Left kidney (tissue), 1 donor: ENCODE measurements around the gene ATRAID. TPM values are rescaled to one million over a fixed set of nuclear protein-coding genes. Genes with fewer than 3 reads are reported as not detected.

Source experiments
- polyA plus RNA-seq: library from polyadenylated mRNA; unstranded; fragments of 120-200 nt; gene quantifications from one replicate; pipeline ENCODE4 v1.2.1, GENCODE V29; 2013; ENCODE audit not compliant: insufficient read length

The ATRAID gene
- polyA plus RNA-seq, 1 donor, result 147 TPM

Other genes with a start within 250 kb of the ATRAID start
- gene MAPRE3, start 241.4 kb upstream of the ATRAID start, polyA plus RNA-seq, result 12.2 TPM
- 68.9 TPM for gene TMEM214, start 179.1 kb upstream of the ATRAID start, polyA plus RNA-seq
- gene AGBL5, start 160.4 kb upstream of the ATRAID start, polyA plus RNA-seq, result 66.9 TPM
- 205 TPM for gene OST4, start 140.4 kb upstream of the ATRAID start, polyA plus RNA-seq
- gene EMILIN1, start 133.4 kb upstream of the ATRAID start, polyA plus RNA-seq, result 57.7 TPM
- gene KHK, start 125.3 kb upstream of the ATRAID start, polyA plus RNA-seq, result 47.9 TPM
- gene CGREF1, start 92.9 kb upstream of the ATRAID start, polyA plus RNA-seq, result 5.4 TPM
- 1.4 TPM for gene ABHD1, start 88.2 kb upstream of the ATRAID start, polyA plus RNA-seq
- gene PREB, start 77.4 kb upstream of the ATRAID start, polyA plus RNA-seq, result 49.3 TPM
- gene PRR30, start 72.6 kb upstream of the ATRAID start, polyA plus RNA-seq, result not detected
- gene TCF23, start 63.0 kb upstream of the ATRAID start, polyA plus RNA-seq, result 0.50 TPM
- gene SLC5A6, start 227 bp downstream of the ATRAID start, polyA plus RNA-seq, result 48.6 TPM
- gene CAD, start 5.3 kb downstream of the ATRAID start, polyA plus RNA-seq, result 54.3 TPM
- 6.2 TPM for gene SLC30A3, start 51.0 kb downstream of the ATRAID start, polyA plus RNA-seq
- gene DNAJC5G, start 63.4 kb downstream of the ATRAID start, polyA plus RNA-seq, result 2.0 TPM
- gene TRIM54, start 70.4 kb downstream of the ATRAID start, polyA plus RNA-seq, result 6.7 TPM
- gene UCN, start 96.4 kb downstream of the ATRAID start, polyA plus RNA-seq, result 0.65 TPM
- gene MPV17, start 111.1 kb downstream of the ATRAID start, polyA plus RNA-seq, result 97.4 TPM
- gene GTF3C2, start 144.7 kb downstream of the ATRAID start, polyA plus RNA-seq, result 86.7 TPM
- gene EIF2B4, start 158.3 kb downstream of the ATRAID start, polyA plus RNA-seq, result 57.9 TPM
- gene SNX17, start 158.6 kb downstream of the ATRAID start, polyA plus RNA-seq, result 94.4 TPM
- gene ZNF513, start 168.7 kb downstream of the ATRAID start, polyA plus RNA-seq, result 19.6 TPM
- 96.0 TPM for gene PPM1G, start 197.6 kb downstream of the ATRAID start, polyA plus RNA-seq
- gene NRBP1, start 216.6 kb downstream of the ATRAID start, polyA plus RNA-seq, result 132 TPM
- 10.7 TPM for gene KRTCAP3, start 230.3 kb downstream of the ATRAID start, polyA plus RNA-seq